ENCODE results near the gene PRSS36. TPM values are rescaled to one million over a fixed set of nuclear protein-coding genes. Genes with fewer than 3 reads are reported as not detected.
"Not testable (repeated sequence)": the region's sequence is repeated elsewhere in the genome, so short reads cannot be mapped to it uniquely, and the experiment has no call there.

PRSS36 gene
- total RNA-seq, 1 donor from 2014 or later = 0.60 TPM

GRCh38 chr16:31157136-31157535 lies 7.3 kb upstream of the PRSS36 start:
- no peaks in the 10 kb centered on the region for H3K36me3 Mint-ChIP-seq (ENCODE audit: low read depth)
- H3K4me3 Mint-ChIP-seq = no peak overlapping the region
- intact Hi-C loops (cut with micrococcal nuclease) = no loop called here
- H3K27me3 Mint-ChIP-seq = peaks cover 2% of the 10 kb centered on the region
- DNase-seq (no peak), ATAC-seq (ENCODE audit: low read depth) (no peak)
- H3K9me3 Mint-ChIP-seq = no peaks in the 10 kb centered on the region
- TF ChIP-seq CTCF (IDR thresholded peaks at IDR 0.05) = no peak
- H3K4me1 Mint-ChIP-seq = peaks cover 8% of the 10 kb centered on the region
- POLR2A ChIA-PET = interaction anchor here (0.6 to 2.6 kb wide), 4 partner anchors 20 to 158 kb away, joined by 3 to 13 read pairs (median 6); partner anchors contain the start of genes FUS and KAT8
- CTCF ChIA-PET = interaction anchor here (1.3 to 3.1 kb wide), 2 partner anchors 15 to 49 kb away, joined by 5 to 11 read pairs; partner anchors contain the start of gene BCKDK
- no peak overlapping the region for H3K27ac Mint-ChIP-seq

GRCh38 chr16:31150976-31151375 lies 1.1 kb upstream of the PRSS36 start:
- ATAC-seq (ENCODE audit: low read depth); H3K27ac Mint-ChIP-seq; H3K4me1 Mint-ChIP-seq; H3K9me3 Mint-ChIP-seq; H3K4me3 Mint-ChIP-seq; POLR2A ChIA-PET; DNase-seq; CTCF ChIA-PET; intact Hi-C loops (cut with micrococcal nuclease); H3K36me3 Mint-ChIP-seq (ENCODE audit: low read depth): not testable (repeated sequence)
- H3K27me3 Mint-ChIP-seq = peaks cover 11% of the 10 kb centered on the region

GRCh38 chr16:31149332-31149731 lies 534 bp downstream of the PRSS36 start:
- intact Hi-C loops (cut with micrococcal nuclease) = no loop called here
- no peaks in the 10 kb centered on the region for H3K9me3 Mint-ChIP-seq
- no peak for TF ChIP-seq CTCF (IDR thresholded peaks at IDR 0.05)
- H3K36me3 Mint-ChIP-seq (ENCODE audit: low read depth) = no peaks in the 10 kb centered on the region
- H3K27me3 Mint-ChIP-seq = peaks cover 12% of the 10 kb centered on the region
- ChIA-PET CTCF (no interaction called here), POLR2A (interaction anchor here (0.5 kb wide), 1 partner anchor 31 kb away, joined by 4 read pairs; the partner anchor contains the start of gene FUS)
- DNase-seq (no peak), ATAC-seq (ENCODE audit: low read depth) (no peak)
- H3K4me1 Mint-ChIP-seq = no peaks in the 10 kb centered on the region
- H3K4me3 Mint-ChIP-seq = no peak overlapping the region
- no peak overlapping the region for H3K27ac Mint-ChIP-seq

- Mint-ChIP-seq H3K9me3 (no peaks in the 10 kb centered on the region), H3K27me3 (peaks cover 12% of the 10 kb centered on the region), H3K36me3 (ENCODE audit: low read depth) (no peaks in the 10 kb centered on the region), H3K4me3 (no peak overlapping the region), H3K27ac (no peak overlapping the region), H3K4me1 (no peaks in the 10 kb centered on the region)
- DNase-seq = no peak
- no peak for TF ChIP-seq CTCF (IDR thresholded peaks at IDR 0.05)
- ChIA-PET CTCF (no interaction called here), POLR2A (interaction anchor here (0.5 kb wide), 1 partner anchor 31 kb away, joined by 4 read pairs; the partner anchor contains the start of gene FUS)
- intact Hi-C loops (cut with micrococcal nuclease) = no loop called here
- no peak for ATAC-seq (ENCODE audit: low read depth)
Measured at GRCh38 chr16:31148896-31149295, 970 bp downstream of the PRSS36 start.

GRCh38 chr16:31148281-31148728 lies 1.6 kb downstream of the PRSS36 start:
- H3K4me1 Mint-ChIP-seq = peaks cover 4% of the 10 kb centered on the region
- ATAC-seq (ENCODE audit: low read depth) = no peak
- DNase-seq = no peak
- H3K27me3 Mint-ChIP-seq = peaks cover 12% of the 10 kb centered on the region
- intact Hi-C loops (cut with micrococcal nuclease) = no loop called here
- H3K4me3 Mint-ChIP-seq = no peak overlapping the region
- no peaks in the 10 kb centered on the region for H3K36me3 Mint-ChIP-seq (ENCODE audit: low read depth)
- H3K9me3 Mint-ChIP-seq = no peaks in the 10 kb centered on the region
- POLR2A ChIA-PET = no interaction called here
- CTCF ChIA-PET = no interaction called here
- H3K27ac Mint-ChIP-seq = no peak overlapping the region
- no peak for TF ChIP-seq CTCF (IDR thresholded peaks at IDR 0.05)

GRCh38 chr16:31147574-31147973 lies 2.3 kb downstream of the PRSS36 start:
- no peaks in the 10 kb centered on the region for H3K36me3 Mint-ChIP-seq (ENCODE audit: low read depth)
- TF ChIP-seq CTCF (IDR thresholded peaks at IDR 0.05) = no peak
- ATAC-seq (ENCODE audit: low read depth) = no peak
- CTCF ChIA-PET = no interaction called here
- POLR2A ChIA-PET = interaction anchor here (0.5 kb wide), 1 partner anchor 20 kb away, joined by 5 read pairs; no protein-coding TSS in a partner anchor
- no peaks in the 10 kb centered on the region for H3K9me3 Mint-ChIP-seq
- no peak overlapping the region for H3K4me3 Mint-ChIP-seq
- peaks cover 4% of the 10 kb centered on the region for H3K4me1 Mint-ChIP-seq
- no peak overlapping the region for H3K27ac Mint-ChIP-seq
- intact Hi-C loops (cut with micrococcal nuclease) = no loop called here
- H3K27me3 Mint-ChIP-seq = peaks cover 12% of the 10 kb centered on the region
- DNase-seq = no peak

Measured in activated B cell treated with CpG ODN at 0.5 μM for 24 hours (primary cell).